Activated CD4-positive, alpha-beta memory T cell treated with anti-CD3 and anti-CD28 coated beads for 36 hours (primary cell): ENCODE data around the gene RNASE9. TPM values are rescaled to one million over a fixed set of nuclear protein-coding genes. Genes with fewer than 3 reads are reported as not detected.
"Not testable (repeated sequence)": the region's sequence is repeated elsewhere in the genome, so short reads cannot be mapped to it uniquely, and the experiment has no call there.

Experiments used
- CTCF ChIA-PET: fragments of 350-600 bp; sonication (Branson Sonifier 250); formaldehyde crosslinking; loops from one replicate; lab custom pipeline; 2021; ENCODE audit warnings: antibody characterized with exemption, inconsistent platforms; lab: Charles Lee
- POLR2A ChIA-PET: fragments of 350-600 bp; sonication (Branson Sonifier 250); formaldehyde crosslinking; loops from one replicate; lab custom pipeline; 2021; ENCODE audit warnings: antibody characterized with exemption; lab: Charles Lee
- DNase-seq: peaks from one replicate; pipeline ENCODE4 v3.0.0-alpha.2; 2020
- H3K27ac Mint-ChIP-seq: one replicate; pipeline ENCODE4 v1.8.0; 2021; ENCODE audit warnings: mixed read lengths
- H3K27me3 Mint-ChIP-seq: one replicate; pipeline ENCODE4 v1.8.0; 2021; ENCODE audit warnings: mixed read lengths
- H3K36me3 Mint-ChIP-seq: one replicate; pipeline ENCODE4 v1.8.0; 2021; ENCODE audit warnings: mixed read lengths
- H3K4me1 Mint-ChIP-seq: one replicate; pipeline ENCODE4 v1.8.0; 2021; ENCODE audit warnings: low read depth, mixed read lengths
- H3K4me3 Mint-ChIP-seq: one replicate; pipeline ENCODE4 v1.8.0; 2021; ENCODE audit warnings: mild to moderate bottlenecking, mixed read lengths
- H3K9me3 Mint-ChIP-seq: one replicate; pipeline ENCODE4 v1.8.0; 2021; ENCODE audit warnings: mixed read lengths
- intact Hi-C: fragments of 100-400 bp; cut with micrococcal nuclease; formaldehyde crosslinking; loops from one replicate; pipeline ENCODE4 v1.15.1; 2023
- total RNA-seq, 2 experiments: library from RNA; stranded (reverse); gene quantifications; one replicate each; pipeline ENCODE4 v1.2.3, GENCODE V29; 2021

Gene RNASE9
- total RNA-seq, 2 experiments from 2014 or later, result not detected

GRCh38 chr14:20569865-20570264 is 9.0 kb upstream of the RNASE9 start:
- POLR2A ChIA-PET, result not testable (repeated sequence)

GRCh38 chr14:20569066-20569465 is 8.2 kb upstream of the RNASE9 start:
- intact Hi-C loops, result no loop called here
- POLR2A ChIA-PET, result no interaction called here

More at GRCh38 chr14:20569865-20570264, 9.0 kb upstream of the RNASE9 start:
- CTCF ChIA-PET, H3K27me3 Mint-ChIP-seq, H3K27ac Mint-ChIP-seq, DNase-seq, intact Hi-C loops, H3K4me3 Mint-ChIP-seq, H3K36me3 Mint-ChIP-seq: not testable (repeated sequence)
- peaks cover 22% of the 10 kb centered on the region for H3K9me3 Mint-ChIP-seq
- peaks cover 13% of the 10 kb centered on the region for H3K4me1 Mint-ChIP-seq

GRCh38 chr14:20568393-20568792 is 7.5 kb upstream of the RNASE9 start:
- CTCF ChIA-PET, result interaction anchor here (1.2 kb wide), 1 partner anchor 123 kb away, joined by 4 read pairs; no protein-coding TSS in a partner anchor
- Mint-ChIP-seq H3K4me3 (no peak overlapping the region), H3K27ac (no peak overlapping the region)

More at GRCh38 chr14:20569066-20569465, 8.2 kb upstream of the RNASE9 start:
- CTCF ChIA-PET, result interaction anchor here (1.2 kb wide), 1 partner anchor 122 kb away, joined by 4 read pairs; no protein-coding TSS in a partner anchor
- DNase-seq, result no peak
- Mint-ChIP-seq H3K4me3 (no peak overlapping the region), H3K27ac (no peak overlapping the region), H3K36me3 (peaks cover 8% of the 10 kb centered on the region), H3K4me1 (peaks cover 13% of the 10 kb centered on the region), H3K9me3 (peaks cover 22% of the 10 kb centered on the region), H3K27me3 (no peaks in the 10 kb centered on the region)

GRCh38 chr14:20567199-20567598 is 6.4 kb upstream of the RNASE9 start:
- not testable (repeated sequence) for DNase-seq

More at GRCh38 chr14:20568393-20568792, 7.5 kb upstream of the RNASE9 start:
- peaks cover 13% of the 10 kb centered on the region for H3K4me1 Mint-ChIP-seq
- H3K27me3 Mint-ChIP-seq, result no peaks in the 10 kb centered on the region
- intact Hi-C loops, result no loop called here
- peaks cover 8% of the 10 kb centered on the region for H3K36me3 Mint-ChIP-seq
- POLR2A ChIA-PET, result no interaction called here
- peaks cover 22% of the 10 kb centered on the region for H3K9me3 Mint-ChIP-seq
- DNase-seq, result no peak

GRCh38 chr14:20564501-20564997 is 3.7 kb upstream of the RNASE9 start:
- CTCF ChIA-PET, result no interaction called here

More at GRCh38 chr14:20567199-20567598, 6.4 kb upstream of the RNASE9 start:
- H3K36me3 Mint-ChIP-seq, H3K27ac Mint-ChIP-seq, CTCF ChIA-PET, POLR2A ChIA-PET, H3K4me3 Mint-ChIP-seq, intact Hi-C loops, H3K27me3 Mint-ChIP-seq: not testable (repeated sequence)
- peaks cover 13% of the 10 kb centered on the region for H3K4me1 Mint-ChIP-seq
- H3K9me3 Mint-ChIP-seq, result peaks cover 22% of the 10 kb centered on the region

GRCh38 chr14:20563971-20564370 is 3.1 kb upstream of the RNASE9 start:
- Mint-ChIP-seq H3K36me3 (peaks cover 5% of the 10 kb centered on the region), H3K4me1 (peaks cover 13% of the 10 kb centered on the region), H3K27ac (no peak overlapping the region), H3K4me3 (no peak overlapping the region), H3K27me3 (no peaks in the 10 kb centered on the region), H3K9me3 (peaks cover 11% of the 10 kb centered on the region)
- intact Hi-C loops, result no loop called here
- ChIA-PET POLR2A (no interaction called here), CTCF (no interaction called here)
- no peak for DNase-seq

More at GRCh38 chr14:20564501-20564997, 3.7 kb upstream of the RNASE9 start:
- Mint-ChIP-seq H3K9me3 (peaks cover 17% of the 10 kb centered on the region), H3K27me3 (no peaks in the 10 kb centered on the region), H3K36me3 (peaks cover 6% of the 10 kb centered on the region), H3K27ac (no peak overlapping the region), H3K4me1 (peaks cover 13% of the 10 kb centered on the region), H3K4me3 (no peak overlapping the region)
- no peak for DNase-seq
- intact Hi-C loops, result no loop called here
- POLR2A ChIA-PET, result no interaction called here

- H3K27ac Mint-ChIP-seq, result no peak overlapping the region
- CTCF ChIA-PET, result no interaction called here
These were observed 1.4 kb downstream of the RNASE9 start for GRCh38 chr14:20559461-20559904.

GRCh38 chr14:20557212-20557542 is 3.7 kb downstream of the RNASE9 start:
- H3K36me3 Mint-ChIP-seq, result no peaks in the 10 kb centered on the region
- peaks cover 2% of the 10 kb centered on the region for H3K27me3 Mint-ChIP-seq
- ChIA-PET POLR2A (no interaction called here), CTCF (no interaction called here)
- intact Hi-C loops, result no loop called here
- no peak overlapping the region for H3K27ac Mint-ChIP-seq
- DNase-seq, result no peak
- no peaks in the 10 kb centered on the region for H3K4me1 Mint-ChIP-seq
- no peak overlapping the region for H3K4me3 Mint-ChIP-seq
- H3K9me3 Mint-ChIP-seq, result no peaks in the 10 kb centered on the region

More at GRCh38 chr14:20559461-20559904, 1.4 kb downstream of the RNASE9 start:
- Mint-ChIP-seq H3K4me1 (no peaks in the 10 kb centered on the region), H3K9me3 (no peaks in the 10 kb centered on the region), H3K4me3 (no peak overlapping the region), H3K36me3 (no peaks in the 10 kb centered on the region), H3K27me3 (peaks cover 2% of the 10 kb centered on the region)
- DNase-seq, result no peak
- intact Hi-C loops, result no loop called here
- POLR2A ChIA-PET, result no interaction called here

GRCh38 chr14:20556500-20557211 is 4.2 kb downstream of the RNASE9 start:
- ChIA-PET POLR2A (no interaction called here), CTCF (no interaction called here)
- Mint-ChIP-seq H3K27me3 (peaks cover 2% of the 10 kb centered on the region), H3K9me3 (no peaks in the 10 kb centered on the region), H3K36me3 (no peaks in the 10 kb centered on the region), H3K4me3 (no peak overlapping the region), H3K4me1 (no peaks in the 10 kb centered on the region), H3K27ac (no peak overlapping the region)
- intact Hi-C loops, result no loop called here
- no peak for DNase-seq

- H3K4me1 Mint-ChIP-seq, result no peaks in the 10 kb centered on the region
- intact Hi-C loops, result no loop called here
- no peaks in the 10 kb centered on the region for H3K36me3 Mint-ChIP-seq
- H3K27me3 Mint-ChIP-seq, result peaks cover 2% of the 10 kb centered on the region
- no peaks in the 10 kb centered on the region for H3K9me3 Mint-ChIP-seq
- ChIA-PET POLR2A (no interaction called here), CTCF (no interaction called here)
- no peak overlapping the region for H3K27ac Mint-ChIP-seq
- no peak for DNase-seq
- H3K4me3 Mint-ChIP-seq, result no peak overlapping the region
These were observed 5.0 kb downstream of the RNASE9 start for GRCh38 chr14:20555845-20556244.

- H3K4me1 Mint-ChIP-seq, result no peaks in the 10 kb centered on the region
- ChIA-PET CTCF (no interaction called here), POLR2A (no interaction called here)
- H3K27ac Mint-ChIP-seq, result no peak overlapping the region
- no peaks in the 10 kb centered on the region for H3K9me3 Mint-ChIP-seq
- no peaks in the 10 kb centered on the region for H3K36me3 Mint-ChIP-seq
- H3K27me3 Mint-ChIP-seq, result peaks cover 2% of the 10 kb centered on the region
- intact Hi-C loops, result no loop called here
- H3K4me3 Mint-ChIP-seq, result no peak overlapping the region
- DNase-seq, result no peak
These were observed 7.8 kb downstream of the RNASE9 start for GRCh38 chr14:20553024-20553423.

GRCh38 chr14:20551606-20552005 is 9.2 kb downstream of the RNASE9 start:
- Mint-ChIP-seq H3K36me3 (no peaks in the 10 kb centered on the region), H3K27me3 (peaks cover 2% of the 10 kb centered on the region), H3K27ac (no peak overlapping the region), H3K4me3 (no peak overlapping the region), H3K4me1 (no peaks in the 10 kb centered on the region), H3K9me3 (no peaks in the 10 kb centered on the region)
- DNase-seq, result no peak
- ChIA-PET CTCF (interaction anchor here (1.4 kb wide), 1 partner anchor 21 kb away, joined by 3 read pairs; no protein-coding TSS in a partner anchor), POLR2A (no interaction called here)
- intact Hi-C loops, result no loop called here
